Neuronal stem cell (in vitro differentiated cells): ENCODE measurements around the gene AUTS2.

Source experiments
- DNase-seq: peaks from one replicate; pipeline ENCODE4 v3.0.0-alpha.2; 2013; ENCODE audit warnings: low spot score
- H2AFZ ChIP-seq: one replicate; pipeline ENCODE4 v1.6.1; 2013; ENCODE audit warnings: mild to moderate bottlenecking, low read length, inconsistent platforms
- H2AK5ac ChIP-seq: 2 replicates; pipeline ENCODE4 v1.6.1; 2013; ENCODE audit warnings: low read depth, mild to moderate bottlenecking, inconsistent platforms, low read length, moderate library complexity, mixed read lengths
- H2BK120ac ChIP-seq: 2 replicates; pipeline ENCODE4 v1.6.1; 2013; ENCODE audit warnings: low read depth, mild to moderate bottlenecking, inconsistent platforms, low read length, moderate library complexity, mixed read lengths
- H2BK12ac ChIP-seq: one replicate; pipeline ENCODE4 v1.6.1; 2013; ENCODE audit warnings: low read length, inconsistent platforms
- H2BK15ac ChIP-seq: 2 replicates; pipeline ENCODE4 v1.6.1; 2013; ENCODE audit warnings: mild to moderate bottlenecking, low read length, inconsistent platforms, mixed read lengths
- H2BK5ac ChIP-seq: one replicate; pipeline ENCODE4 v1.6.1; 2013; ENCODE audit warnings: inconsistent platforms, mild to moderate bottlenecking, low read length, moderate library complexity
- H3K14ac ChIP-seq: one replicate; pipeline ENCODE4 v1.6.1; 2013; ENCODE audit warnings: low read length, inconsistent platforms
- H3K18ac ChIP-seq: 2 replicates; pipeline ENCODE4 v1.6.1; 2013; ENCODE audit warnings: low read length, inconsistent platforms
- H3K23ac ChIP-seq: 2 replicates; pipeline ENCODE4 v1.6.1; 2013; ENCODE audit warnings: low read depth, mild to moderate bottlenecking, mixed read lengths, low read length, inconsistent platforms; ENCODE audit not compliant: poor library complexity
- H3K27ac ChIP-seq: replicated peaks from 3 replicates; pipeline ENCODE4 v1.5.1; 2013; ENCODE audit warnings: low read length, inconsistent platforms
- H3K27me3 ChIP-seq, 3 experiments: 2 replicates each; pipeline ENCODE4 v1.6.1; 2013; ENCODE audit warnings: low read length in 3 of 3, mild to moderate bottlenecking in 2 of 3, inconsistent platforms in 1 of 3, low read depth in 1 of 3, mixed read lengths in 1 of 3, moderate library complexity in 1 of 3; ENCODE audit not compliant: control insufficient read depth in 3 of 3, insufficient read depth in 3 of 3
- H3K36me3 ChIP-seq, 2 donors: replicated peaks in 1 of 2; 2 replicates each; pipeline ENCODE4 v1.6.1; 2013; ENCODE audit warnings: low read length in 2 of 2; ENCODE audit not compliant: control insufficient read depth in 2 of 2, insufficient read depth in 2 of 2
- H3K4ac ChIP-seq: 2 replicates; pipeline ENCODE4 v1.6.1; 2013; ENCODE audit warnings: inconsistent platforms, mild to moderate bottlenecking, low read length, moderate library complexity
- H3K4me1 ChIP-seq, 2 donors: 1 replicate in 1 of 2; 2 replicates in 1 of 2; pipeline ENCODE4 v1.6.1; 2013; ENCODE audit warnings: low read length in 2 of 2, low read depth in 1 of 2; ENCODE audit not compliant: control insufficient read depth in 2 of 2, insufficient read depth in 1 of 2
- H3K4me2 ChIP-seq: one replicate; pipeline ENCODE4 v1.6.1; 2013; ENCODE audit warnings: mild to moderate bottlenecking, low read length, inconsistent platforms; ENCODE audit not compliant: insufficient read depth, poor library complexity, severe bottlenecking
- H3K4me3 ChIP-seq, 2 donors: 2 replicates each; pipeline ENCODE4 v1.5.1; 2013; ENCODE audit warnings: low read length in 2 of 2, mild to moderate bottlenecking in 2 of 2, inconsistent platforms in 1 of 2, moderate library complexity in 1 of 2
- H3K79me1 ChIP-seq: one replicate; pipeline ENCODE4 v1.6.1; 2013; ENCODE audit warnings: low read depth, mild to moderate bottlenecking, inconsistent platforms, low read length, moderate library complexity
- H3K9ac ChIP-seq: one replicate; pipeline ENCODE4 v1.6.1; 2013; ENCODE audit warnings: mild to moderate bottlenecking, low read depth, low read length, inconsistent platforms; ENCODE audit not compliant: poor library complexity
- H3K9me3 ChIP-seq, 2 donors: replicated peaks in 1 of 2; 2 replicates each; pipeline versions ENCODE3 to v1.6.1; 2013; ENCODE audit warnings: low read length in 2 of 2, mild to moderate bottlenecking in 2 of 2, inconsistent platforms in 1 of 2, low read depth in 1 of 2, mixed read lengths in 1 of 2, moderate library complexity in 1 of 2; ENCODE audit not compliant: control insufficient read depth in 2 of 2, insufficient read depth in 1 of 2
- H4K8ac ChIP-seq: one replicate; pipeline ENCODE4 v1.6.1; 2013; ENCODE audit warnings: low read depth, mild to moderate bottlenecking, inconsistent platforms, low read length, moderate library complexity
- H4K91ac ChIP-seq: one replicate; pipeline ENCODE4 v1.6.1; 2013; ENCODE audit warnings: low read length, low read depth, mild to moderate bottlenecking, inconsistent platforms; ENCODE audit not compliant: poor library complexity
- WGBS, 2 donors: extraction: QIAGEN DNeasy Blood & Tissue Kit; methylation state at CpG; one replicate each; pipeline ENCODE4 v1.1.7; 2013; ENCODE audit warnings: missing lambda C conversion rate in 2 of 2, mixed read lengths in 1 of 2; ENCODE audit not compliant: insufficient read length in 2 of 2, insufficient replicate concordance in 1 of 2; ENCODE audit errors: extremely low coverage in 2 of 2; 5-methylcytosine and 5-hydroxymethylcytosine counted together

Gene AUTS2

GRCh38 chr7:69663911-69664832 is 65.9 kb downstream of the AUTS2 start:
- no peak for DNase-seq
- Histone ChIP-seq H3K4me2 (no peak overlapping the region), H2BK5ac (no peak overlapping the region), H3K9ac (no peak overlapping the region), H3K14ac (no peak overlapping the region), H3K23ac (no peak overlapping the region), H3K79me1 (no peaks in the 10 kb centered on the region), H3K27ac (no peak overlapping the region), H4K8ac (no peak overlapping the region), H3K9me3 (no peaks in the 10 kb centered on the region), H3K27me3 (no peaks in the 10 kb centered on the region), H2BK12ac (no peak overlapping the region), H3K4ac (no peak overlapping the region), H3K18ac (no peak overlapping the region), H3K36me3 (no peaks in the 10 kb centered on the region), H2BK15ac (no peak overlapping the region), H3K4me3 (no peak overlapping the region), H3K4me1 (peaks cover 2 to 7% of the 10 kb centered on the region in 2 donors), H2AK5ac (no peak overlapping the region), H2AFZ (no peak overlapping the region), H4K91ac (no peak overlapping the region), H2BK120ac (no peak overlapping the region)
- no CpG with 5 or more reads among the region's 5 CpGs for WGBS, 2 donors

- Histone ChIP-seq H2AK5ac (no peak overlapping the region), H3K14ac (no peak overlapping the region), H3K4ac (no peak overlapping the region), H3K18ac (no peak overlapping the region), H3K23ac (no peak overlapping the region), H2BK120ac (no peak overlapping the region), H2AFZ (no peak overlapping the region), H2BK5ac (no peak overlapping the region), H3K79me1 (no peaks in the 10 kb centered on the region), H3K4me3 (no peak overlapping the region), H3K27me3 (no peaks in the 10 kb centered on the region), H3K9ac (no peak overlapping the region), H2BK15ac (no peak overlapping the region), H3K4me2 (no peak overlapping the region), H3K36me3 (no peaks in the 10 kb centered on the region), H2BK12ac (no peak overlapping the region), H3K9me3 (no peaks in the 10 kb centered on the region), H4K91ac (no peak overlapping the region), H4K8ac (no peak overlapping the region), H3K4me1 (peaks cover 0 to 3% of the 10 kb centered on the region in 2 donors), H3K27ac (no peak overlapping the region)
- no peak for DNase-seq
- no CpG with 5 or more reads among the region's 2 CpGs for WGBS, 2 donors
These were observed 67.1 kb downstream of the AUTS2 start for GRCh38 chr7:69665369-69665768.

- H3K4ac ChIP-seq: no peak overlapping the region
- H3K36me3 ChIP-seq: no peaks in the 10 kb centered on the region
- no peak overlapping the region for H2AK5ac ChIP-seq
- H2BK15ac ChIP-seq: no peak overlapping the region
- H3K18ac ChIP-seq: no peak overlapping the region
- no peak overlapping the region for H4K8ac ChIP-seq
- no peak overlapping the region for H2AFZ ChIP-seq
- no peak overlapping the region for H3K14ac ChIP-seq
- no peak overlapping the region for H3K27ac ChIP-seq
- H3K4me2 ChIP-seq: no peak overlapping the region
- no peak overlapping the region for H3K4me3 ChIP-seq
- no peak overlapping the region for H2BK12ac ChIP-seq
- H3K9ac ChIP-seq: no peak overlapping the region
- H3K4me1 ChIP-seq: peaks cover 0 to 3% of the 10 kb centered on the region in 2 donors
- H3K23ac ChIP-seq: no peak overlapping the region
- no peaks in the 10 kb centered on the region for H3K79me1 ChIP-seq
- no CpG with 5 or more reads among the region's 1 CpG for WGBS, 2 donors
- H3K27me3 ChIP-seq: no peaks in the 10 kb centered on the region
- no peak for DNase-seq
- H2BK5ac ChIP-seq: no peak overlapping the region
- H3K9me3 ChIP-seq: no peaks in the 10 kb centered on the region
- H2BK120ac ChIP-seq: no peak overlapping the region
- no peak overlapping the region for H4K91ac ChIP-seq
These were observed 70.1 kb downstream of the AUTS2 start for GRCh38 chr7:69668339-69668870.

- WGBS, 2 donors: no CpG with 5 or more reads among the region's 4 CpGs
- no peaks in the 10 kb centered on the region for H3K36me3 ChIP-seq
- no peak overlapping the region for H3K4me2 ChIP-seq
- no peak overlapping the region for H3K23ac ChIP-seq
- no peak overlapping the region for H3K27ac ChIP-seq
- no peaks in the 10 kb centered on the region for H3K79me1 ChIP-seq
- no peak for DNase-seq
- H2BK120ac ChIP-seq: no peak overlapping the region
- H3K4me1 ChIP-seq: peaks cover 0 to 8% of the 10 kb centered on the region in 2 donors
- no peak overlapping the region for H2AK5ac ChIP-seq
- H2AFZ ChIP-seq: no peak overlapping the region
- H3K9me3 ChIP-seq: no peaks in the 10 kb centered on the region
- H2BK12ac ChIP-seq: no peak overlapping the region
- H3K4me3 ChIP-seq: no peak overlapping the region
- no peak overlapping the region for H2BK15ac ChIP-seq
- H4K8ac ChIP-seq: no peak overlapping the region
- no peak overlapping the region for H3K18ac ChIP-seq
- no peak overlapping the region for H3K4ac ChIP-seq
- no peaks in the 10 kb centered on the region for H3K27me3 ChIP-seq
- H2BK5ac ChIP-seq: no peak overlapping the region
- no peak overlapping the region for H3K9ac ChIP-seq
- no peak overlapping the region for H4K91ac ChIP-seq
- no peak overlapping the region for H3K14ac ChIP-seq
These were observed 72.4 kb downstream of the AUTS2 start for GRCh38 chr7:69670701-69671100.
